Tibial nerve (tissue), 4 donors: ENCODE results near the gene EGFL6.

Experiments
- EP300 ChIP-seq, 2 donors: sonication (generic); formaldehyde crosslinking; IDR thresholded peaks; one replicate each; pipeline ENCODE4 v1.6.1; 2017; ENCODE audit warnings: antibody characterized with exemption in 2 of 2, mild to moderate bottlenecking in 1 of 2
- POLR2A ChIP-seq, 2 donors: fragments of 450-650 bp; IDR thresholded peaks; one replicate each; pipeline ENCODE4 v1.6.1; 2017; ENCODE audit warnings: antibody characterized with exemption in 2 of 2, mild to moderate bottlenecking in 2 of 2, moderate library complexity in 2 of 2
- TF ChIP-seq, protein P1 (sequence below), 5 experiments: fragments of 200-600 bp in 3 of 5; fragments of 450-650 bp in 2 of 5; sonication (generic) in 3 of 5; IDR thresholded peaks; one replicate each; pipeline ENCODE4 v1.5.1; 2016 to 2019; ENCODE audit warnings: antibody characterized with exemption in 5 of 5, mild to moderate bottlenecking in 3 of 5, moderate library complexity in 2 of 5

- TF ChIP-seq, protein P1, sequence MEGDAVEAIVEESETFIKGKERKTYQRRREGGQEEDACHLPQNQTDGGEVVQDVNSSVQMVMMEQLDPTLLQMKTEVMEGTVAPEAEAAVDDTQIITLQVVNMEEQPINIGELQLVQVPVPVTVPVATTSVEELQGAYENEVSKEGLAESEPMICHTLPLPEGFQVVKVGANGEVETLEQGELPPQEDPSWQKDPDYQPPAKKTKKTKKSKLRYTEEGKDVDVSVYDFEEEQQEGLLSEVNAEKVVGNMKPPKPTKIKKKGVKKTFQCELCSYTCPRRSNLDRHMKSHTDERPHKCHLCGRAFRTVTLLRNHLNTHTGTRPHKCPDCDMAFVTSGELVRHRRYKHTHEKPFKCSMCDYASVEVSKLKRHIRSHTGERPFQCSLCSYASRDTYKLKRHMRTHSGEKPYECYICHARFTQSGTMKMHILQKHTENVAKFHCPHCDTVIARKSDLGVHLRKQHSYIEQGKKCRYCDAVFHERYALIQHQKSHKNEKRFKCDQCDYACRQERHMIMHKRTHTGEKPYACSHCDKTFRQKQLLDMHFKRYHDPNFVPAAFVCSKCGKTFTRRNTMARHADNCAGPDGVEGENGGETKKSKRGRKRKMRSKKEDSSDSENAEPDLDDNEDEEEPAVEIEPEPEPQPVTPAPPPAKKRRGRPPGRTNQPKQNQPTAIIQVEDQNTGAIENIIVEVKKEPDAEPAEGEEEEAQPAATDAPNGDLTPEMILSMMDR (IDR thresholded peaks at IDR 0.05) = no peak
- TF ChIP-seq POLR2A (IDR thresholded peaks at IDR 0.05) = no peak
- no peak for TF ChIP-seq EP300 (IDR thresholded peaks at IDR 0.05)
These were observed 44.8 kb downstream of the EGFL6 start for GRCh38 chrX:13614154-13614553.
